Rectal smooth muscle tissue (tissue), 1 donor: ENCODE results near the gene PPDPF.
A peak's percentile ranks its signal among the peaks of the same experiment; 100 is the strongest.

ENCODE experiments used
- H3K27ac ChIP-seq: one replicate; pipeline ENCODE4 v1.7.0; 2013; ENCODE audit warnings: low read depth, low read length, inconsistent platforms
- H3K27me3 ChIP-seq: one replicate; pipeline ENCODE4 v1.7.0; 2013; ENCODE audit warnings: low read length; ENCODE audit not compliant: control insufficient read depth, insufficient read depth
- H3K36me3 ChIP-seq: one replicate; pipeline ENCODE4 v1.7.0; 2013; ENCODE audit warnings: low read length; ENCODE audit not compliant: control insufficient read depth, insufficient read depth
- H3K4me1 ChIP-seq: one replicate; pipeline ENCODE4 v1.7.0; 2013; ENCODE audit warnings: low read length; ENCODE audit not compliant: control insufficient read depth, insufficient read depth
- H3K4me3 ChIP-seq: one replicate; pipeline ENCODE4 v1.7.0; 2013; ENCODE audit warnings: low read length
- H3K9ac ChIP-seq: one replicate; pipeline ENCODE4 v1.7.0; 2013; ENCODE audit warnings: low read length

Gene PPDPF

DNA sequence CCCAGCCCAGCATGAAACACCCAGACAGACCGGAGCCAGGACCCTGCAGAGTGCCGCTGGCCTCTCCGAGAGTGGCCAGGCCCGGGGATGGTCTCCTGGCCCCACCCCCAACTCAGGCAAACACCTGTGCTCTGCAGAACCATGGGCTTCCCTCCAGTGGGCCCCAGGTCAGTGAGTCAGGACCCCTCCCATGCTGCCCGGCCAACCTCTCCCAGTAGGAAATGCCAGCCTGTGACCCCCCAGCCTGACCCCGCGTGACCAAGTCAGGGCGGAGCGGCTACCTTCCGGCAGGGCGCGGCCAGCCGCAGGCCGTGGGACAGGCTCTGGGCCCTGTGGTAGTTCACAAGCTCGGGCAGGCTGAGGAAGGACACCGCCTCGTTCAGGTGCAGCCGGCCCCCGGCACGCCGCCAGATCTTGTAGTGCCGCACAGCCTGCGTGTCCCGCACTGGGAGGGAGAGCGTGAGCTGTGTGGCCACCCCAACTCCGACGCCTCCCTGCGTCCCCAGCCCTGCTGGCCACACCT, 13.4 kb downstream of the PPDPF start:
- Histone ChIP-seq H3K4me3 (peak overlapping the region; percentile 36), H3K4me1 (no peaks in the 10 kb centered on the region)

DNA sequence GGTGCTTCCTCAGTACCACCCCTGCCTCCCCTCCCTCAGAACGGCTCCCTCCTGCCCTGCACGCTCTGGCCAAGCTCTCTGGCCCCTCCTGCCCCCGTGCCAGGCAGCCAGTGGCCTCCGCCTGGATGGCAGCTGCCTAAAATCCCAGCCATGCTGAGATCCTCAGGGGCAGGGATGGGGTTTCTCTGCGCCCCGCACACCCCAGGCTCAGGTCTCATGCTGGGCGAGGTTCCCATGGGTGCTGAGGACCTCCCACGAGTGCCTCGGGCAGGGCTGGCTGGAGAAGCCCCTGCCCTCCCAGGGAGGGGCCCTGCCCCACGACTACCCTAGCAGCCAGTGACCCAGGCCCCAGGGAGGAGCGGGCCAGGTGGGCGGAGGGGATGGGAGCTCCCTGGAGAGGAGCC, 13.9 kb downstream of the PPDPF start:
- Histone ChIP-seq H3K9ac (no peak overlapping the region), H3K4me3 (peak overlapping the region; percentile 36), H3K27me3 (peaks cover 14% of the 10 kb centered on the region), H3K4me1 (no peaks in the 10 kb centered on the region), H3K27ac (no peak overlapping the region), H3K36me3 (no peaks in the 10 kb centered on the region)

More for the DNA sequence above, 13.4 kb downstream of the PPDPF start:
- H3K27ac ChIP-seq, result no peak overlapping the region
- H3K9ac ChIP-seq, result no peak overlapping the region
- H3K27me3 ChIP-seq, result peaks cover 14% of the 10 kb centered on the region
- no peaks in the 10 kb centered on the region for H3K36me3 ChIP-seq

DNA sequence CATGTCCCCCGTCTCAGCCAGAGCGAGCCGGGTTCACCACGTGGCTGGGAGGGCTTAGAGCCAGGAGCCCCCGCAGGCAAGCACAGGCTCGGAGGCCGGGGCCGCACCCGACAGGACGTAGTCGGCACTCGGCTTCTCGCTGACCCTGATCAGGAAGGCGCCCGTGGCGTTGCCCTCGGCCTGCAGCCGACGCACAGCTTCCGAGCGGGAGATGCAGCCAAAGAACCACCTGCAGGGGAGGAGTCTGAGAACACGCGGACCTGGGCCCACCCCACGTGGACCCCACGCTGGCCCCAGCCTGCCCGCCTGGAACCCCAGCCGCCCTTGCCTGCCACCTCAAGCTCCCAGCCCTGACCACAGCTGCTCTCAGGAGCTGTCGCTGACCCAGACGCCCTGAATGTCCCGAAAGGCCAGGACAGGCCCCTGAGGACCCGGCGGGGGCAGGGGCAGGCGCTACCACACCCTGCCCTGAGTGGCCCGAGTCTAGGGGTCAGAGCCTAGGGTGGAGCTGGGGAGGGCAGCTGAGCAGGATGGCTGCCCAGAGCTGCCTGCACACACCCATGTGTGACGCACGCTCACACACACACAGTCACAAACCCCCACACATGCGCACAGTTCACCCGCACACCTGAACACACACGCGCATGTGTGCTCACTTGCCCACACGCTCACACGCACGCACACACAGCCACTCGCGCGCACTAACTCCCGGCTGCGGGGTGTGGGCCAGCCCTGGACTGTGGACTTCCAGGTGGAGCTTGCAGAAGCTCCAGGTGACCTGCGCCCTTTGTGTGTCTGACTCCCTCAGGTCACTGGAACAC, 14.5 kb downstream of the PPDPF start:
- H3K4me1 ChIP-seq, result no peaks in the 10 kb centered on the region
- H3K27ac ChIP-seq, result no peak overlapping the region
- peak overlapping the region; percentile 27 for H3K4me3 ChIP-seq
- no peak overlapping the region for H3K9ac ChIP-seq
- H3K27me3 ChIP-seq, result peaks cover 14% of the 10 kb centered on the region
- H3K36me3 ChIP-seq, result no peaks in the 10 kb centered on the region

DNA sequence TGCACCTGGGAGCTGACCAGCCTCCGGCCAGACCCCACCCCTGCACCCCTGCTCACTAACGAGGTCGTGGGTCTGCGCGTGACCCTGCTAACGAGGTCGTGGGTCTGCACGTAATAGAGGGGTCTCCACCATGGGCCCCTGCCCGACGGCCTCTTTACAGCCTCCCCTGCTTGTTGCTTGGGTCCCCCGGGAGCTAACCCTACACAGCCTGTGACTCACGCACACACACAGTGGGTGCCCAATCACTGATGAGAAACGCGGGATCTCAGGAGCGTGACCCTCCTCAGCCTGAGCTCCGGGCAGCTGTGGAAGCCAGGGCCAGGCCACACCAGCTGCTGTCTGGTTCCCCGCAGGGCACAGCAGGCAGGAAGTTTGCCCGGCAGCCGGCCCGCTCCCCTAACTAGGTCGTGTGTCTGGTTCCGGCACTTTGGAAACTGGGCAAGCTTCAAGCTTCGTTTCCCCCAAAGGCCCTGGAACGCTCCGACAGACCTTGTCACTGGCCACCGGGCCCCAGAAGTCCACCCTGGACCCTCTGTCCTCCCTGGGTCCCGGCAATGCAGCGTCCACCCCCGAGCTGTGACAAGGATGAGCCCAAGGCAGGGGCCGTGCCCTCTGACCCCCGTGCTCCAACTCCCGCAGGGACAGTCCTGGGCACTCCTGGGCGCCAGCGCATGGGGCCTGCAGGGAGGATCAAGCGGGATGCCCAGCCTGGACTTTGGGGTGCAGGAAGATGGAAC, 15.8 kb downstream of the PPDPF start:
- Histone ChIP-seq H3K36me3 (no peaks in the 10 kb centered on the region), H3K4me1 (no peaks in the 10 kb centered on the region), H3K4me3 (peak overlapping the region; percentile 61), H3K27me3 (peaks cover 14% of the 10 kb centered on the region), H3K9ac (peak overlapping the region; percentile 80), H3K27ac (no peak overlapping the region)

DNA sequence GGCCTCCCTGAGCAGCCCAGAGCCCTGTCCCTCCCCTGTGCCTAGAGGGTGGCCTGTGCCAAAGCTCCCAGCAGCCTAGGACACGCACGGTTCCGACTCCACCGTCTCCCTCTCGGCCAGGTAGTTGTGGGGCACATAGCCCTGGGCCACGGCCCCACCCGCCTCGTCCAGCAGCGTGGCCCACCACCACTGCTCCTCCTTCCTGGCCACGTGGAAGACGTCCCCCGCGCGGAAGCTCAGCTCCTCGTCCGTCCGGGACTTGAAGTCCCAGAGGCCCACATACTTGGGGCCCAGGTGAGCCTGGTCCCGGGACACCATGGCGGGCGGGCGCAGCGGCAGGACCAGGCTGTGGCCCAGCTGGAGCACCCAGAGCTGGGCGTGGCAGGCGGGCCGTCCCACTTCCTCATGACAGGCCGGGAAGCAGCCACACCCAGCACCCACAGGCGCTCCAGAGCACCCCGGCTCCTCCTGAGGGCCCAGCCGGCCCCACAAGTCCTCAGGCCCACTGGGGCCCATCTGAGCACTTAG, 16.5 kb downstream of the PPDPF start, which contains the start of gene PTK6:
Gene PTK6 (minus strand): TSS at position 380 of the 528 bp plus-strand sequence. CDS start 62 bp downstream, at position 318.
- Histone ChIP-seq H3K27ac (peak within 1 kb of the TSS; percentile 24), H3K36me3 (no peaks in the 10 kb centered on the region), H3K4me3 (peak within 1 kb of the TSS; percentile 64), H3K27me3 (peaks cover 9% of the 10 kb centered on the region), H3K9ac (peak within 1 kb of the TSS; percentile 80), H3K4me1 (no peaks in the 10 kb centered on the region)

DNA sequence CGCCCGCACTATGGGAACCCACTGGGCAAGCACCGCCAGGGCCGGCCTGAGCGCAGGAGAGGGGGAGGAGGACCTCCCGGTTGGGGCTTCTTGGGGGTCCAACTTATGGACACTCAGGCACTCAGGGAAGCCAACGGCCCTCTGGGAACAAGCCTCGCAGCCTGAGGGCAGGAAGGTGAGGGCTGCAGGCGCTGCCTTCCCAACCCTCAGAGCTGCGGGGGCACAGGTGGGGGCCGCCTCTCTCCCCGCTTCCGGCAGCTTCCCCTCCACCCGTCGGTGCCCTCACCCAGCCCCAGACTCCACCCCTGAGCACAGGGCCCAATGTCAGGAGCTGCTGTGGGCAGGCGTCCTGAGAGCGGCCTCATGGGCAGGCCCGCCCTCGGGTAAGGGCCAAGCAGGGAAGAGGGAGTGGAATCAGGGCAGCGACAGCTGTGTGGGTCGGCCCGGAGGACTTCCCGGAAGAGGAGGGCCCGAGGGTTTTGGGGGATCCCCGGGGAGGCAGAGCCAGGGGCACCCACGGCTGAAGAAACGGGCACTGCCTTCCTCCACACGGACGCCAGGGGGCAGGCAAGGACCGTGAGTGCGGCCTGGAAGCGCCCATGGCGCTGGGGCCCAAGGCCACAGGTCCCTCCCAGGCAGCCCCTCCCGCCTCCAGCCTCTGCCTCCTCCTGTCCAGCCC, 17.1 kb downstream of the PPDPF start:
- H3K4me1 ChIP-seq, result no peaks in the 10 kb centered on the region
- peak overlapping the region; percentile 24 for H3K27ac ChIP-seq
- H3K36me3 ChIP-seq, result no peaks in the 10 kb centered on the region
- peaks cover 9% of the 10 kb centered on the region for H3K27me3 ChIP-seq
- peak overlapping the region; percentile 40 for H3K9ac ChIP-seq
- peak overlapping the region; percentile 64 for H3K4me3 ChIP-seq

DNA sequence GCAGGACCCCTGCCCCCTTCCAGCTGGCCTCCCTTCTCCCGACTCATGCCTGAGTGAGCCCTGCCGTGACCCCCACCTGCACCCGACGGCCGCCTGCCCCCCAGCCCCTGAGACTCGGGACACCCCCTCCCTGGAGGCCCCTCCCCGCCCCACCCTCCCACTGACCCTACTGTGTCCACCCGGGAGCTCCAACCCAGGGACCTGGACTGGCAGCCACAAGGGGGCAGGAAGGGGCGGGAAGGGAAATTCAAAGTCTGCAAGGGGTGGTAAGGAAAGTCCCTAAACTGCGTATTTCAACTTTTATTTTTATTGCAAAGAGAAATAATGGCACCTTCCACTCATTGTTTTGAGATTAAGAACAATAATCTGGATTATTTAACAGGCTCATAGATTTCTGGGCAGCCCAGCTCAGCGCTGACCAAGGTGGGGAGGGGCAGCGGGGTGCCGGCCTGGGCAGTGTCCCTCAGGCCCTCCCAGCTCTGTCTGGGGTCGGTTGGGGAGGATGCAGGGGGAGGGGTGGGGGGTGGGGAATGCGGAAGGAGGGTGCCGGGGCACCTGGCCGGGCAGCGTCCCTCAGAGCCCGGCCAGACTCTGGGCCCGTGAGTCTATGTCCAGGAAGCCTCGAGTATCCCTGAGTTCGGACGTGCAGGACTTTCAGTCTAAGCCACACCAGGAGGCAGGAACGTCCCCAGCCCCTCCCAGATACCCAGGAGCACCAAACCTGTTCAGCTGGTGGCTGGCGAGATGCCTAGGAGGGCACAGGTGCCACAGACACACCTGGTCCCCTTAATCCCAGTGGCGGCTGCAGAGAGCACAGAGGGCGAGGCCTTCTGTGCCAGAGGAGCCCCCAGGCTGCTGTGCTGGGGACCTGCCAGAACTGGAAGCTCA, 17.9 kb downstream of the PPDPF start:
- Histone ChIP-seq H3K4me1 (no peaks in the 10 kb centered on the region), H3K27me3 (peaks cover 9% of the 10 kb centered on the region), H3K9ac (no peak overlapping the region), H3K27ac (no peak overlapping the region), H3K4me3 (peak overlapping the region; percentile 64), H3K36me3 (no peaks in the 10 kb centered on the region)

DNA sequence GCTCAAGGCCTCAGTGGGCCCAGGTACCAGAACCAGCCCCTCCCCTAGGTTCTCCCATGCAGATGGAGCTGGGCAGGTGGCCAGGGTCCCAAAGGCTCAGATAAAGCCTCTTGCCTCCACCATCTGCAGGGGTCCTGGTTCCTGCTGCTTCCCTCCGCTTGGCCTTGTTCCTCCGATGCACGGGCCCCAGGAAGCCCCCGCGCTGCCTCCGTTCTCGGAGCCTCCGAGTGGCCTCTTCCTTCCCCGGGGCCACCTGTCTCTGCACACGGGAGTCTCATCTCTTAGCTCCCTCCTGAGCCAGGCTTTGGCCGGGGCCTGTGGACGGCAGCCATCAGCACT, 18.5 kb downstream of the PPDPF start:
- H3K9ac ChIP-seq, result no peak overlapping the region
- peak overlapping the region; percentile 15 for H3K4me3 ChIP-seq
- H3K36me3 ChIP-seq, result no peaks in the 10 kb centered on the region
- no peak overlapping the region for H3K27ac ChIP-seq
- peaks cover 8% of the 10 kb centered on the region for H3K27me3 ChIP-seq
- no peaks in the 10 kb centered on the region for H3K4me1 ChIP-seq

DNA sequence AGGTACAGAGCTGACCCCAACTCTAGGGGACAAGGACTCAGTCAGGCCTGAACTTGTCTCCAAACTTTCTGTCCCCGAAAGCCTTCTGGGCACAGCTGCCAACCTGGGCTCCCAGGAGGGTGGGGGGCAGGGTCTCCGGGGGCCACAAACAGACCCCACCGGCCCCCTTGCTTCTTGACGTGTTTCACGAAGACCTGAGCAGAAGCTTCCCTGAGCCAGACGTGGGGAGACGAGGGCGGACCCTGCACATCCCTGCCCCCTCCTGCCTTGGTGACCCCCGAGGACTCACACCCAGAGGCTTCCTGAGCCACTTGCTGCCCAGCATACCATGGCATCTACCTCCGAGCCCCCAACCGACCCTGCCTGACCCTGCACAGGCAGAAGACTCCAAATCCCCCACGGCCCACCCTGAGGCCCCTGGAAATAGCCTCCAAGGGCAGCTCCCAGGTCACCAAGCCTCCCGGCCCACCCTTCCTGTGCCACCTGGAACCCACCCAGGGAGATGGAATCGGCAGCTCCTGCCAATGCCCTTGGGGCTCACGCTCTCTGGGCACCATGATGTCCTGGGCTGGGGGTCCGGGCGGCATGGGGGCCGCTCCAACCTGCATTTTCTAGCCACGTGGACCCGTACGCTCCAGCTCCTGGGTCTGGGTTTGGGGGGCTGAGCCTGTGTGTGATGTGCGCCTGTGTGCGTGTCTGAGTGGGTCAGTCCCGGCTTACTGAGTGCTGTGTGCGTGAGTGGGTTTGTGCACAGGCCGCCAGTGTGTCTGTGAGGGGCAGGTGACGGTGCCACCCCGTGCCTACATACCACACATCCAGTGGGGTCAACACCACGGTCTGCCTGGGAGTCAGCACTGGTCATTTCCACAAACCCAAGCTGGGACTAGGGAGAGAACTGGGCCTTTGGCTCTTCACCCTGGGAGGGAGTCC, 19.1 kb downstream of the PPDPF start:
- Histone ChIP-seq H3K4me3 (no peak overlapping the region), H3K27ac (no peak overlapping the region)

DNA sequence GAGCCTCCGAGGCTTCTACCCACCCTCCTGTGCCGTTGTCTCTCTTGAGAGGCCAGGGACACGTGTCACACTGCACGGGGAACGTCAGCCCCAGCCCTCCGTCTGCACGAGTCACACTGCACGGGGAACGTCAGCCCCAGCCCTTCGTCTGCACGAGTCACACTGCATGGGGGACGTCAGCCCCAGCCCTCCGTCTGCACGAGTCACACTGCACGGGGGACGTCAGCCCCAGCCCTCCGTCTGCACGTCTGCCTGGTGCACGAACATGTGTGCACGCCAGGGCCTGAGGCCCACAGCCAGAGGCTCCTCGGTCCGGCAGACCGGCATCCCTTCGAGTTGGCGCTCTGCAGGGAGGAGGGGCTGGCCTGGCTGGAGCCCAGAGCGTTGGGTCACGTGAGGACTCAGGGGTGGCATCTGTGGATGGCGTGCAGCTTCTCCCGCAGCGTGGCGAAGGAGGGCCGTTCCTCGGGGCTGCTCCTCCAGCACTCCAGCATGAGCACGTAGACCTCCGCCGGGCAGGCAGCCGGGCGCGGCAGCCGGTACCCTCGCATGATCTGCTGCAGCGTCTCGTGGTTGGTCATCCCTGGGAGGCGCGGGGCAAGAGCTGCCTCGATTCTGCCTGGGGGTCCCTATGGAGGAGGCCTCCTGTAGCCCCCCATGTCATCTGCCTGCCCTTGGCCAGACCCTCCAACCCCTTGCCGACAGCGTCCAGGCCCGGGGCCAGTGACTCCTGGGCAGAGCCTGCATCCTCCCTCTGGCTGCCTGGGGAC, 20.0 kb downstream of the PPDPF start:
- Histone ChIP-seq H3K36me3 (no peaks in the 10 kb centered on the region), H3K4me1 (no peaks in the 10 kb centered on the region), H3K9ac (no peak overlapping the region), H3K27me3 (peaks cover 4% of the 10 kb centered on the region), H3K27ac (no peak overlapping the region), H3K4me3 (no peak overlapping the region)

More for the DNA sequence above, 19.1 kb downstream of the PPDPF start:
- H3K27me3 ChIP-seq, result peaks cover 4% of the 10 kb centered on the region
- H3K36me3 ChIP-seq, result no peaks in the 10 kb centered on the region
- no peak overlapping the region for H3K9ac ChIP-seq
- no peaks in the 10 kb centered on the region for H3K4me1 ChIP-seq
